ENCODE data around the gene OPCML.

DNA sequence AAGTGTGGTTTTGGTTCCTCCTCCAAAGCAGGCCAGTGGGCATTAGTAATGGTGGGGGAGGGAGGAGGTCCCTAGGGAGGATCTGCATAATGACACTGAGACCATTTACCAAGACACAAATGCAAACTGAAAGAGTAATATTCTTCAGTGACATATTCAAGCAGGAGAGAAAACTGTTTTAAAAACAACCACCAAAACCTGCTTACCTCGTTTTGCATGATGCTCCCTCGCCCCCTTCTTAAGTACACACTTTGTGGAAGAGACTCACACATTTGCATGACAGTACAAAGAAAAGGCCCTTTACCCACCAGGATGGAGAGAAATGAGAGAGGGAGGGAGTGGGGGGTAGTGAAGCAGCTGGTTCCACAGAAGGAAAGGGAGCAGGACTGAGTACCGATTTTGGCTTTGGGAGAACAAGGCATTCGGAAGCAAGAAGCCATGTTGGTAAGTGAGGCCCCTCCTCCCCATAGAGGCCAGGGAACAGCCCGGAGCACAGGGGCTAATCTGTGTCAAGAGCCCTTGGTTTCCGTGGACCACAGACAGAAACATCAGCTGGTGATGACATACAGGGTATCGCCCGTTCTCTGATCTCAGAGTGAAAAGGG is 13.0 kb upstream of the OPCML start:
- TF ChIP-seq EZH2phosphoT487 (IDR thresholded peaks at IDR 0.05; ENCODE audit: borderline replicate concordance) = no peak
- TF ChIP-seq, protein P1, sequence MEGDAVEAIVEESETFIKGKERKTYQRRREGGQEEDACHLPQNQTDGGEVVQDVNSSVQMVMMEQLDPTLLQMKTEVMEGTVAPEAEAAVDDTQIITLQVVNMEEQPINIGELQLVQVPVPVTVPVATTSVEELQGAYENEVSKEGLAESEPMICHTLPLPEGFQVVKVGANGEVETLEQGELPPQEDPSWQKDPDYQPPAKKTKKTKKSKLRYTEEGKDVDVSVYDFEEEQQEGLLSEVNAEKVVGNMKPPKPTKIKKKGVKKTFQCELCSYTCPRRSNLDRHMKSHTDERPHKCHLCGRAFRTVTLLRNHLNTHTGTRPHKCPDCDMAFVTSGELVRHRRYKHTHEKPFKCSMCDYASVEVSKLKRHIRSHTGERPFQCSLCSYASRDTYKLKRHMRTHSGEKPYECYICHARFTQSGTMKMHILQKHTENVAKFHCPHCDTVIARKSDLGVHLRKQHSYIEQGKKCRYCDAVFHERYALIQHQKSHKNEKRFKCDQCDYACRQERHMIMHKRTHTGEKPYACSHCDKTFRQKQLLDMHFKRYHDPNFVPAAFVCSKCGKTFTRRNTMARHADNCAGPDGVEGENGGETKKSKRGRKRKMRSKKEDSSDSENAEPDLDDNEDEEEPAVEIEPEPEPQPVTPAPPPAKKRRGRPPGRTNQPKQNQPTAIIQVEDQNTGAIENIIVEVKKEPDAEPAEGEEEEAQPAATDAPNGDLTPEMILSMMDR (conservative IDR thresholded peaks at IDR 0.05; ENCODE audit: low read length) = no peak
